Measurements from ENCODE around the gene FHAD1.

The FHAD1 gene

DNA sequence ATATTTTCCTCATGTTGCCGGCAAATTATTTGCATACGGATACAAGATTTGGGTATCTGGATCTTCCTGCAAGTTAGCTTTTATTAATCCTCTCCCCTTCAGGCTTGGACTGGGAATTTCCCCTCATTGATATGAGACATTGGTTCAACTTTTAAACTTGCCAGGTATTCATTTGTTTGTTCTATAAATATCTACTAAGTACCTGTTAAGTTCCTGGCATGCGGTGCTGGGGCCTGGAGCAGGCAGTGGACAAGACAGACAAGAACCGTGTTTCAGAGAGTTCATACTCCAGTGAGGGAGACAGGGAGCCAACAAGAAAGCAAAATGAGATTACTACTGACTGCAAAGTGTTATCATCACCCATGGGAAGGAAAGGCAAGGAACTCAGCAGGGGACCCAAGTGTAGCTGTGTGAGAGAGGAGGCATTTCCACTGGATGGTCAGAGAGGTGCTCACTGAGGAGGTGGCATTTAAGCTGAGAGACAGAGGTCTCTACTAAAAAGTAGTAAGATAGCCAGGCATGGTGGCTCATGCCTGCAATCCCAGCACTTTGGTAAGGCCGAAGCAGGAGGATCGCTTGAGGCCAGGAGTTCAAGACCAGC, 39.1 kb upstream of the FHAD1 start:
- no peaks in the 10 kb centered on the region for H3K9me3 ChIP-seq (ENCODE audit: control insufficient read depth, insufficient read depth, low read depth, low read length)
- H3K9ac ChIP-seq (ENCODE audit: low read length): no peak overlapping the region
- H3K27ac ChIP-seq (ENCODE audit: low read depth, low read length): no peak overlapping the region
- no peak overlapping the region for H3K4me3 ChIP-seq (ENCODE audit: low read depth, low read length)
- no peaks in the 10 kb centered on the region for H3K27me3 ChIP-seq (ENCODE audit: control insufficient read depth, insufficient read depth, low read length)
- H3K4me1 ChIP-seq (ENCODE audit: control insufficient read depth, insufficient read depth, low read length): peaks cover 33% of the 10 kb centered on the region
- no peaks in the 10 kb centered on the region for H3K36me3 ChIP-seq (ENCODE audit: control insufficient read depth, insufficient read depth, low read length)

DNA sequence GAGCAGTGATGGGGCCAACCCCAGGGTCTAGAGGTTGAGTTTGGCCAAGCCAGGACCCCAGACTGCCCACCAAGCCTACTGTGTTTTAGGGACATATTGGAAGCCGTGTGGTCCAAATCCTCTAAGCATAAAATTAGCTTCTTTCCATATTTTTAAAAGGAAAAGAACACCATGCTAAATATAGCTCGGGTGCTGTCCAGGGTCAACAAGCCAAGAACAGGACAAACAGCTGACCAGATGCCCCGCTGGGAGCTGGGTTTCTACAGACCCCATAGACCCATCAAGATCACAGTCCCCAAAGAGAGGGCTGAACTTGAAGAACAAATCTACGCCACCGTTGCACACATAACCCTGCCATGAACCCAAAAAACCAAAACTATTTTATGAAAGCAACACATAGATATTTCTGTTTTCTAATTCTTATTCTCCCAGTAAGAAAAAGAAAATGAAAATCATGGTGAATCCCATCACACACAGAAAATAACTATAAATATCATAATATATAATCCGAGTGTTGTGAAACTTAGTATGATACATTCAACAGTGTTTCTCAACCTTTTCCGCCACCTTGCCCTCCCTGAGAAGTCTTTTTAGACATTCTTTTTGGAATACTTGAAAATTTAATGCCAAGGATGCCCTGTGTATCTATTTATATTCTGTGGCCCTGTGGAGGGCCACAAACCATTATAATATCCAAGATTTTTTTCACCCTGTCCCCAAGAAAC, 36.2 kb upstream of the FHAD1 start:
- Histone ChIP-seq H3K27me3 (ENCODE audit: control insufficient read depth, insufficient read depth, low read length) (no peaks in the 10 kb centered on the region), H3K4me1 (ENCODE audit: control insufficient read depth, insufficient read depth, low read length) (peaks cover 41% of the 10 kb centered on the region), H3K4me3 (ENCODE audit: low read depth, low read length) (no peak overlapping the region), H3K9me3 (ENCODE audit: control insufficient read depth, insufficient read depth, low read depth, low read length) (no peaks in the 10 kb centered on the region), H3K9ac (ENCODE audit: low read length) (no peak overlapping the region), H3K27ac (ENCODE audit: low read depth, low read length) (no peak overlapping the region), H3K36me3 (ENCODE audit: control insufficient read depth, insufficient read depth, low read length) (0 out of 2 replicates have a peak, but pooled peaks cover 5% of the 10 kb centered on the region)

DNA sequence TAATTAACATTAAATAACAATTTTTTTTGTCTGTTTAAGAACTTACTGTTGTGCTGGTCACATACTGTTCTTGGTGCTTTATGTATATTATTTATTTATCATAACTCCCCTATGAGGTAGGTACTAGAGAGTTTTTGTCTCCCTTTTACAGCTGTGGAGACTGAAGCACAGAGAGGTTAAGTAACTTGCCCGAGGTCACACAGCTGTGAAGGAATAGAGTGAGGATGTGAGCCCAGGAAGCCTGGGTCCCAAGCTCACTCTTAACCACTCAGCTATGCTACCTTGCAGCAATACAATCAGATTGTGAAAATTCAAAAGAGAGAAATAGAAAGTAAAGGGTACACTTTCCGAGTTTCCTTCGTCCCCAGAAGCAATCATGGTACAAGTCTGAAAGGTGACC, 35.6 kb upstream of the FHAD1 start:
- Histone ChIP-seq H3K27ac (ENCODE audit: low read depth, low read length) (no peak overlapping the region), H3K9ac (ENCODE audit: low read length) (no peak overlapping the region), H3K27me3 (ENCODE audit: control insufficient read depth, insufficient read depth, low read length) (no peaks in the 10 kb centered on the region), H3K4me3 (ENCODE audit: low read depth, low read length) (no peak overlapping the region), H3K4me1 (ENCODE audit: control insufficient read depth, insufficient read depth, low read length) (peaks cover 36% of the 10 kb centered on the region), H3K36me3 (ENCODE audit: control insufficient read depth, insufficient read depth, low read length) (0 out of 2 replicates have a peak, but pooled peaks cover 5% of the 10 kb centered on the region), H3K9me3 (ENCODE audit: control insufficient read depth, insufficient read depth, low read depth, low read length) (no peaks in the 10 kb centered on the region)

DNA sequence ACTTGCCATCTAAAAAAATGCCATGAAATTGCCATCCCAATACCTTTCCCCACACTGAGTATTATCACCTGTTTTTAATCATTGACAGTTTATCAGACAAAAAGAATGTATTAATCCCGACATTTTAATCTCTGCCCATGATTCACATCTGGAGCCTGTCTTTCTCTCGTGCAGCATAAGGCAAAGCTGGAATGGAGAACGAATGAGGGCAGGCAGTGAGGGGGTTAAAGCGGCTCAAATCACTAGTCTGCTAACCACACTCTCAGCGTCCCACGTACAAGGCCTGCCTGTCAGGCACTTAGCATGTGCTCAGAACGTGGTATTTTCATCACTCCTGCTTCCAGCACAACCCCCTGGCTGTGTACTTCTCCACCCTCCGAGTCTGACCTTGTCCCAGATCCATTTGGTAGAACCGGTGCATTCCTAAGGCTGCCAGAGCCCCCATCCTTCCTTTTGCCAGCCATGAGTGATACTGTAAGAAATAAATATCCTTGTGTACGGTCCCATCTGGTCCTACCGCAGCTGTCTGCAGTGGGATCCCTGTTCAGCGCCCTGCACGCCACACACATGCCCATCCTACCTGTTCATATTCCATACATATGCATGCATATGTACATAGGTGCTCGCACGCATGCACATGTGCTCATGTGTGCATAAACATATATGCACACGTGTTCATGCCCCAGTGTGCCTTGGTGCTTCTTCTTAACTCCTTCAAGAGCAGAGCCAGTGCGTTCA, 34.6 kb upstream of the FHAD1 start:
- Histone ChIP-seq H3K4me3 (ENCODE audit: low read depth, low read length) (no peak overlapping the region), H3K9ac (ENCODE audit: low read length) (no peak overlapping the region), H3K27ac (ENCODE audit: low read depth, low read length) (no peak overlapping the region), H3K27me3 (ENCODE audit: control insufficient read depth, insufficient read depth, low read length) (no peaks in the 10 kb centered on the region), H3K4me1 (ENCODE audit: control insufficient read depth, insufficient read depth, low read length) (peaks cover 26% of the 10 kb centered on the region), H3K9me3 (ENCODE audit: control insufficient read depth, insufficient read depth, low read depth, low read length) (no peaks in the 10 kb centered on the region), H3K36me3 (ENCODE audit: control insufficient read depth, insufficient read depth, low read length) (0 out of 2 replicates have a peak, but pooled peaks cover 5% of the 10 kb centered on the region)

DNA sequence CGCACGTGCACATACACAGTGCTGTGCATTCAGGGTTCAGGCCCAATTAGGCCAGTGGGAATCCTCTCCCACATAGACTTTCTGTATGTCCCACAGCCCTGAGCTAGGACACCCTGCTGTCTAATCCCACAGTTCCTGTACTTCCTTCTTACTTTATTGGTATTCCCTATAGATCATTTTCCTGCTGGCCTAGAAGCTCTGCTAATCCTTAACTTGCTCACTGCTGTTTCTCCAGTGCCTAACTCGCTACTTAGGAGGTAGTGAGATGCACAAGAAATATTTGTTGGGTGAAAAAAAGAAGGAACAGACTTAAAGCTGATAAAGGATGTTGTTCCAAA, 34.1 kb upstream of the FHAD1 start:
- Histone ChIP-seq H3K4me3 (ENCODE audit: low read depth, low read length) (no peak overlapping the region), H3K27me3 (ENCODE audit: control insufficient read depth, insufficient read depth, low read length) (no peaks in the 10 kb centered on the region), H3K27ac (ENCODE audit: low read depth, low read length) (no peak overlapping the region), H3K36me3 (ENCODE audit: control insufficient read depth, insufficient read depth, low read length) (0 out of 2 replicates have a peak, but pooled peaks cover 5% of the 10 kb centered on the region), H3K9me3 (ENCODE audit: control insufficient read depth, insufficient read depth, low read depth, low read length) (no peaks in the 10 kb centered on the region), H3K9ac (ENCODE audit: low read length) (no peak overlapping the region), H3K4me1 (ENCODE audit: control insufficient read depth, insufficient read depth, low read length) (peaks cover 21% of the 10 kb centered on the region)

DNA sequence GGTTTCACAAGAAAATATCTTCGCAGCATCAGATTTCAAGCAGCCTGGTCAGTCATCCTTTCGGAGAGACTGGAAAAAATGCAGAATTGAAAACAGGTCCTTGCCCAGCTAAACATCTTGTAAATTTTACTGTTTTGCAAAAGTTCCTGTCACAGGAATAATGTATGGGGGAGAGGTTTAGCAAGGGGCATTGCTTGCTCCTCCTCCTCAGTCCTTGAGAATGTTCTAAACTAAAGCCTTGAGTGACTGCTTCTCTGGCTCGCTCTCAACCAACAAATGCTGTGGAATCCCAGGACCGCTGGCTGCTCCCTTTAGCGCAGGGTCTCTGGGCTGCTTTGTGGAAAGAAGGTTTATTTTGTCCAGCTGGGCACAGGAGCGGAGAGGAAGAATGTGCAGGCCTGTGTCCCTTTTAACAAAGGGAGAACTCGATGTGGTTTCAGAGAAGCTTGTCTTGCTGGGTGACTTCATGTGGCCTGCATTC, 33.6 kb upstream of the FHAD1 start:
- H3K4me1 ChIP-seq (ENCODE audit: control insufficient read depth, insufficient read depth, low read length): peaks cover 19% of the 10 kb centered on the region
- no peaks in the 10 kb centered on the region for H3K27me3 ChIP-seq (ENCODE audit: control insufficient read depth, insufficient read depth, low read length)
- H3K27ac ChIP-seq (ENCODE audit: low read depth, low read length): no peak overlapping the region
- no peak overlapping the region for H3K4me3 ChIP-seq (ENCODE audit: low read depth, low read length)
- H3K9me3 ChIP-seq (ENCODE audit: control insufficient read depth, insufficient read depth, low read depth, low read length): no peaks in the 10 kb centered on the region
- 0 out of 2 replicates have a peak, but pooled peaks cover 5% of the 10 kb centered on the region for H3K36me3 ChIP-seq (ENCODE audit: control insufficient read depth, insufficient read depth, low read length)
- H3K9ac ChIP-seq (ENCODE audit: low read length): no peak overlapping the region

DNA sequence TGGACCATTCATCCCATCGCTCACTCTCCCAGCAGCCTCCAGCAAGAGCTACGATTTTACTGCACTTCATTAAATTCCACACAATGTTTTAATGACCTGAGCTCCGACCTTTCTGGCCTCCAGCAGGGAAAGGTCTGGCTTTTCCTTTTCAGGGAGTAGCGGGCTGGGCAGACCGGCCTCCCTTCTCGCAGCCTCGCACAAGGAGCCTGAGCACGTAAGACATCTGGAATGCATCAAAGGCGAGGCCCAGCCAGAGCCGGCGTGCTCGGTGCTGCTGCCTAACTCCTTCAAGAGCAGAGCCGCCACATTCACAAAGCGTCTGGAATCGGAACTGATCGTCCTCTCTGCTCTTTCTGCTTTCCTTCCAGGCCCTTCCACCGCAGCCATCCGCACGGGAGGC, 32.5 kb upstream of the FHAD1 start:
- Histone ChIP-seq H3K9ac (ENCODE audit: low read length) (no peak overlapping the region), H3K27me3 (ENCODE audit: control insufficient read depth, insufficient read depth, low read length) (no peaks in the 10 kb centered on the region), H3K27ac (ENCODE audit: low read depth, low read length) (no peak overlapping the region), H3K4me1 (ENCODE audit: control insufficient read depth, insufficient read depth, low read length) (peaks cover 19% of the 10 kb centered on the region), H3K4me3 (ENCODE audit: low read depth, low read length) (no peak overlapping the region), H3K36me3 (ENCODE audit: control insufficient read depth, insufficient read depth, low read length) (0 out of 2 replicates have a peak, but pooled peaks cover 10% of the 10 kb centered on the region), H3K9me3 (ENCODE audit: control insufficient read depth, insufficient read depth, low read depth, low read length) (no peaks in the 10 kb centered on the region; the same call in 1 of the 2 replicates)

DNA sequence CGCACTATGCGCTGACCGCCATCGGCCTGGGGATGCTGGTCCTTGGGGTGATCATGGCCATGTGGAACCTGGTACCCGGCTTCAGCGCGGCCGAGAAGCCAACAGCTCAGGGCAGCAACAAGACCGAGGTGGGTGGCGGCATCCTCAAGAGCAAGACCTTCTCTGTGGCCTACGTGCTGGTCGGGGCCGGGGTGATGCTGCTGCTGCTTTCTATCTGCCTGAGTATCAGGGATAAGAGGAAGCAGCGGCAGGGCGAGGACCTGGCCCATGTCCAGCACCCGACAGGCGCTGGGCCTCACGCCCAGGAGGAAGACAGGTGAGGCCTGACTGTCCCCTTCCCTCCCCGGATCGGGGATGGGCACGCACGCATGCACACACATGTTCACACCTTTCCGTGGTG, 31.9 kb upstream of the FHAD1 start:
- no peaks in the 10 kb centered on the region for H3K27me3 ChIP-seq (ENCODE audit: control insufficient read depth, insufficient read depth, low read length)
- no peaks in the 10 kb centered on the region; the same call in 1 of the 2 replicates for H3K9me3 ChIP-seq (ENCODE audit: control insufficient read depth, insufficient read depth, low read depth, low read length)
- H3K9ac ChIP-seq (ENCODE audit: low read length): no peak overlapping the region
- no peak overlapping the region for H3K27ac ChIP-seq (ENCODE audit: low read depth, low read length)
- H3K4me3 ChIP-seq (ENCODE audit: low read depth, low read length): no peak overlapping the region
- peaks cover 19% of the 10 kb centered on the region for H3K4me1 ChIP-seq (ENCODE audit: control insufficient read depth, insufficient read depth, low read length)
- 0 out of 2 replicates have a peak, but pooled peaks cover 12% of the 10 kb centered on the region for H3K36me3 ChIP-seq (ENCODE audit: control insufficient read depth, insufficient read depth, low read length)

DNA sequence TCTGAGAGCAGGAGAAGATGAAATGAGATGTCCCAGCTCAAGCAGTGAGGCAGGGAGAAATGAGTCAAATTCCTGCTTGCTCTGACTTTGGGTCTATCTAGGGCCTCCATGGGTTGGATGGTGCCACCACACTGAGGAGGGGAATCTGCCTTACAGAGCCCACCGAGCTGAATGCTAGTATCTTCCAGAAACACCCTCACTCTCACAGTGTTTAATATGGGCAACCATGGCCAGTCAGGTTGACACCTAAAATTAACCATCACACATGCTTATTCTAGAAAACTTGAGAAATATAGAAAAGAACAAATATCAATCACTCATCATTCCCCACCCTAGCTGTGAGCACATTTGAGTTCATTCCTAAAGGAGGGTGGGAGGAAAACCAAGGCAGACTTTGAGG, 29.4 kb upstream of the FHAD1 start:
- no peaks in the 10 kb centered on the region for H3K27me3 ChIP-seq (ENCODE audit: control insufficient read depth, insufficient read depth, low read length)
- H3K27ac ChIP-seq (ENCODE audit: low read depth, low read length): no peak overlapping the region
- peaks cover 16% of the 10 kb centered on the region for H3K4me1 ChIP-seq (ENCODE audit: control insufficient read depth, insufficient read depth, low read length)
- 0 out of 2 replicates have a peak, but pooled peaks cover 12% of the 10 kb centered on the region for H3K36me3 ChIP-seq (ENCODE audit: control insufficient read depth, insufficient read depth, low read length)
- H3K9ac ChIP-seq (ENCODE audit: low read length): no peak overlapping the region
- no peak overlapping the region for H3K4me3 ChIP-seq (ENCODE audit: low read depth, low read length)
- no peaks in the 10 kb centered on the region; the same call in 1 of the 2 replicates for H3K9me3 ChIP-seq (ENCODE audit: control insufficient read depth, insufficient read depth, low read depth, low read length)

DNA sequence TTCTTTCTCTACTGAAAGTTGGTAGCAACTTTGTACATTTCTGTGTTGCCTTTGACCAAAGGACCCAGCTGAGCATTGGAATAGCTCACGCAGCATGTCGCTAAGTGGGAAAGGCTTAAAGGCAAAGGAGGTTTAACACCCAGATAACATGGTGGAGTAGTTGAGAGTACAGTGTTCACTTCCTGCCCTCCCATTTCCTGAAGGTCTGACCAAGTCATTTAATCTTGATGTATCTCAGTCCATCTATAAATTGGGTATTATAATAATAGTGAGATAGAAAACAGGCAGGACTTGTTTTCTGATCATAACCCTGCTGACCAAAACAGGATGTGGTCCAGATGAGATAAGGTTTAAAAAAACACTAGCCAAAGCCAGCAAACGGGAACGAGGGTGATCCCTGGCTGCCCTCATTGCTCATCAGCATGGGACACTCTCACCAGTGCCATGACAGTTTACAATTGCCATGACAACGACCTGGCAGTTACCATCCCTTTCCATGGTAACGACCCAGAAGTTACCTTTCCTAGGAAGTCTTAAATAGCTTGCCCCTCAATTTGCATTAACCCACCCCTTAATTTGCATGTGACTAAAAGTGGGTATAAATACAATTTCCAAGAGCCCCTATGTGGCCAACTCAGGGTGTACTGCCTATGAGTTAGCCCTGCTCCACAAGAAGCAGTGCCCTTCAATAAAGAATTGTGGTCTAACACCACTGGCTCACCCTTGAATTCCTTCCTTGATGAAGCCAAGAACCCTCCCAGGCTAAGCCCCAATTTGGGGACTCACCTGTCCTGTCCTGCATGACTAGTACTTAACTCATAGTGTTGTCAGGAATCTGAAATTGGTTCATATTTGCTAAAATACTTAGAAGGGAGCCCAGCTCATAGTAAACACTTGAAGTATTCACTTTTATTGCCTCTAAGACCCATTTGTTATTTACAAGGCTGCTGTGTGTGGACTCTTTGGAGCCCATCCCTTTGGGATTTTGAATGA, 28.4 kb upstream of the FHAD1 start:
- Histone ChIP-seq H3K4me1 (ENCODE audit: control insufficient read depth, insufficient read depth, low read length) (peaks cover 8% of the 10 kb centered on the region), H3K27ac (ENCODE audit: low read depth, low read length) (no peak overlapping the region), H3K27me3 (ENCODE audit: control insufficient read depth, insufficient read depth, low read length) (no peaks in the 10 kb centered on the region), H3K4me3 (ENCODE audit: low read depth, low read length) (no peak overlapping the region), H3K9me3 (ENCODE audit: control insufficient read depth, insufficient read depth, low read depth, low read length) (no peaks in the 10 kb centered on the region; the same call in 1 of the 2 replicates), H3K36me3 (ENCODE audit: control insufficient read depth, insufficient read depth, low read length) (0 out of 2 replicates have a peak, but pooled peaks cover 12% of the 10 kb centered on the region), H3K9ac (ENCODE audit: low read length) (no peak overlapping the region)

All from HUES6 (cell line).